ENCODE measurements around the gene PALMD. TPM values are rescaled to one million over a fixed set of nuclear protein-coding genes. Genes with fewer than 3 reads are reported as not detected.

The PALMD gene
- total RNA-seq, 2 donors from 2014 or later = not detected

Other genes starting within 250 kb of the PALMD start
- 1 to 10 TPM in 1 of 2 donors, under 1 TPM in 1; 0.69 to 2.2 TPM for gene FRRS1, start 120.5 kb downstream of the PALMD start, total RNA-seq
- gene AGL, start 204.2 kb downstream of the PALMD start, total RNA-seq = 10 to 100 TPM; 21.4 to 23.2 TPM

Data from activated T-helper 17 cell treated with anti-CD3 and anti-CD28 coated beads, Interleukin-2, amount 50 U/mL, for 72 hours (primary cell).